ENCODE results near the gene SLC2A13.
"Not testable (repeated sequence)": the region's sequence is repeated elsewhere in the genome, so short reads cannot be mapped to it uniquely, and the experiment has no call there.

Gene SLC2A13

GRCh38 chr12:40034156-40034555, 71.7 kb downstream of the SLC2A13 start:
- no peak for DNase-seq

- no peak for DNase-seq
Observed at GRCh38 chr12:40033242-40033630, 72.6 kb downstream of the SLC2A13 start.

GRCh38 chr12:40032433-40033241, 73.2 kb downstream of the SLC2A13 start:
- DNase-seq = peak; percentile 96

- no peak for DNase-seq
Observed at GRCh38 chr12:40031965-40032364, 73.9 kb downstream of the SLC2A13 start.

- not testable (repeated sequence) for DNase-seq
Observed at GRCh38 chr12:40030970-40031369, 74.9 kb downstream of the SLC2A13 start.

- DNase-seq = no peak
Observed at GRCh38 chr12:40028296-40028695, 77.6 kb downstream of the SLC2A13 start.

GRCh38 chr12:40022850-40023249, 83.0 kb downstream of the SLC2A13 start:
- no peak for DNase-seq

GRCh38 chr12:40020261-40020691, 85.6 kb downstream of the SLC2A13 start:
- no peak for DNase-seq

GRCh38 chr12:40017488-40017887, 88.4 kb downstream of the SLC2A13 start:
- no peak for DNase-seq

- DNase-seq = peak; percentile 55
Observed at GRCh38 chr12:40016980-40017379, 88.9 kb downstream of the SLC2A13 start.

GRCh38 chr12:40015881-40016280, 90.0 kb downstream of the SLC2A13 start:
- no peak for DNase-seq

- DNase-seq = peak; percentile 73
Observed at GRCh38 chr12:40015345-40015744, 90.5 kb downstream of the SLC2A13 start.

- DNase-seq = no peak
Observed at GRCh38 chr12:40013847-40014246, 92.0 kb downstream of the SLC2A13 start.

GRCh38 chr12:40013292-40013691, 92.6 kb downstream of the SLC2A13 start:
- DNase-seq = no peak

GRCh38 chr12:40012711-40013110, 93.2 kb downstream of the SLC2A13 start:
- DNase-seq = no peak

- peak; percentile 57 for DNase-seq
Observed at GRCh38 chr12:40011775-40012129, 94.1 kb downstream of the SLC2A13 start.

- peak; percentile 79 for DNase-seq
Observed at GRCh38 chr12:40010899-40011774, 94.7 kb downstream of the SLC2A13 start.

- no peak for DNase-seq
Observed at GRCh38 chr12:40002178-40003169, 103.4 kb downstream of the SLC2A13 start.

- DNase-seq = no peak
Observed at GRCh38 chr12:40001406-40001805, 104.5 kb downstream of the SLC2A13 start.

GRCh38 chr12:40000884-40001283, 105.0 kb downstream of the SLC2A13 start:
- DNase-seq = no peak

- DNase-seq = no peak
Observed at GRCh38 chr12:39993268-39993667, 112.6 kb downstream of the SLC2A13 start.

Data from islet precursor cell (in vitro differentiated cells).